Measurements from ENCODE around the gene LDLRAD1.

GRCh38 chr1:54008876-54009275, 9.1 kb downstream of the LDLRAD1 start:
- TF ChIP-seq GATA1 (IDR thresholded peaks at IDR 0.05; ENCODE audit: low read depth, low read length) (no peak), POLR2A (IDR thresholded peaks at IDR 0.05; ENCODE audit: low read length) (no peak)

Measured in erythroblast (primary cell).